Measurements from ENCODE around the gene CLCC1. TPM values are rescaled to one million over a fixed set of nuclear protein-coding genes. Genes with fewer than 3 reads are reported as not detected.
A peak's percentile ranks its signal among the peaks of the same experiment; 100 is the strongest.
"Not testable (repeated sequence)": the region's sequence is repeated elsewhere in the genome, so short reads cannot be mapped to it uniquely, and the experiment has no call there.

Gene CLCC1, protein sequence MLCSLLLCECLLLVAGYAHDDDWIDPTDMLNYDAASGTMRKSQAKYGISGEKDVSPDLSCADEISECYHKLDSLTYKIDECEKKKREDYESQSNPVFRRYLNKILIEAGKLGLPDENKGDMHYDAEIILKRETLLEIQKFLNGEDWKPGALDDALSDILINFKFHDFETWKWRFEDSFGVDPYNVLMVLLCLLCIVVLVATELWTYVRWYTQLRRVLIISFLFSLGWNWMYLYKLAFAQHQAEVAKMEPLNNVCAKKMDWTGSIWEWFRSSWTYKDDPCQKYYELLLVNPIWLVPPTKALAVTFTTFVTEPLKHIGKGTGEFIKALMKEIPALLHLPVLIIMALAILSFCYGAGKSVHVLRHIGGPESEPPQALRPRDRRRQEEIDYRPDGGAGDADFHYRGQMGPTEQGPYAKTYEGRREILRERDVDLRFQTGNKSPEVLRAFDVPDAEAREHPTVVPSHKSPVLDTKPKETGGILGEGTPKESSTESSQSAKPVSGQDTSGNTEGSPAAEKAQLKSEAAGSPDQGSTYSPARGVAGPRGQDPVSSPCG
- total RNA-seq (10 to 100 TPM; 28.7 to 33.3 (median 30.6) TPM), polyA plus RNA-seq (13.1 TPM)
- long read RNA-seq, donor 1, full-length matches to known transcripts: 17 of 61 reads
- long read RNA-seq, donor 1, partial matches to known transcripts: 3 of 61 reads
- long read RNA-seq, donor 1, other reads (novel, unspliced or antisense): 41 of 61 reads
- long read RNA-seq, donor 2, full-length matches to known transcripts: 4 of 29 reads
- long read RNA-seq, donor 2, partial matches to known transcripts: 2 of 29 reads
- long read RNA-seq, donor 2, other reads (novel, unspliced or antisense): 23 of 29 reads
- long read RNA-seq, donor 3, full-length matches to known transcripts: 44 of 152 reads
- long read RNA-seq, donor 3, partial matches to known transcripts: 6 of 152 reads
- long read RNA-seq, donor 3, other reads (novel, unspliced or antisense): 102 of 152 reads
- long read RNA-seq, donor 4, full-length matches to known transcripts: 4 of 34 reads
- long read RNA-seq, donor 4, partial matches to known transcripts: 1 of 34 reads
- long read RNA-seq, donor 4, other reads (novel, unspliced or antisense): 29 of 34 reads

DNA sequence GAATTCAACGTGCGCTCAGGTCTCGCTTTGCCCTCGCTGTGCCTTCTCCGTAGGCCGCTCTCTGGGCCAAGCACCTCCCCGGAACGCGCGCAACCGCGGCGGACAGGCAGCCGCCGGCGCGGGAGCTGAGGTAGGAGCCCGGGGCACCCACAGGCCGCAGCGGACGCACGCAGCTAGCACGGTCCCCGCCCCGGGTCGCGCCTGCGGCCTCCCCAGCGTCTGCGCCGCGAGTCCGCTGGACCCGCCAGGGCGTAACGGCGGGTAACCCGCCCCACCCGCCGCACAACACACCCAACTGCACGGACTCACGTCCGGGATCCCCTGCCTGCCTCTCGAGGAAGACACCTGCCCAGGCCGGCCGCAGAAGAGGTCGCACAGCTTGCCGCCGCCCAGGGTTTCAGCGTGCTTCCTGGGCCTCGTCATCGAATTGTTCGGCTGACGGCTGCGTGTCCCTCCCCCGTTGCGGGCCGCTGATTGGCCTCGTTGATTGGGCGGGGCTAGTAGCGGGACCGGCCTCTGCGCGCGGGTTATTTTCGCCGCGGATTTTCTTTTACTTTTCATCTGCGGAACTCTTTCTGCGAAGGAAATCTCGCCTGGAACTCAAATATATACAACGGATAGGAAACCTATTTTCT is at the start of gene CLCC1:
Gene CLCC1 (minus strand): TSS at position 433 of the 635 bp plus-strand sequence. CDS start 13,047 bp downstream, outside the sequence.
- ATAC-seq (peak; percentile 98 to 99), DNase-seq (peak; percentile 93 to 97 (median 96))
- H3K27ac ChIP-seq (ENCODE audit: low read length): peak within 1 kb of the TSS; percentile 92
- H3K27me3 ChIP-seq (ENCODE audit: control insufficient read depth, insufficient read depth): no peaks in the 10 kb centered on the region
- intact Hi-C loops (cut with DNase I): no loop called here
- peaks cover 4% of the 10 kb centered on the region for H3K4me1 ChIP-seq (ENCODE audit: control insufficient read depth, insufficient read depth, low read length)
- under 1% methylated on average over 72 of the region's 72 CpGs for WGBS
- no peaks in the 10 kb centered on the region for H3K9me3 ChIP-seq (ENCODE audit: control insufficient read depth, low read length)
- peak within 1 kb of the TSS; percentile 73 for H3K4me3 ChIP-seq (ENCODE audit: low read length)

DNA sequence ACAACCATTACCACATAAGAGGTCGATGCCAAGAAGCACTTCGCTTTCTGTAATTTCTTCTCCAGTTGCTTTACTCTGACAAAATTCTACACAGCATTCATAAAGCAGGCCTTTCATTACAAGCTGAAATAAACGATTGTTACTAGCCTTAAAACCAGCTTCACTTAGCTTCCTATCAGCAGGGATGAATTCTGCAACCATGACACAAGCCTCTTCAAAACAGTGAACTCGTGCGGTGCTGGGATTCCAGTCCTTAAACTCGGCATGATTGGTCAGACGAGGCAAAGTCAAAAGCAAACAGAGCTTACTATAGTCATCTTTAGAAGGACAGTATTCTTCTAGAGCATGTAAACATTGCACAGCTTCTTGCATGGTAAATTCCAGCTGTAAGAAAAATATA is 48.1 kb upstream of the CLCC1 start:
- no peaks in the 10 kb centered on the region for H3K9me3 ChIP-seq (ENCODE audit: control insufficient read depth, low read length)
- 74% methylated on average over 7 of the region's 7 CpGs for WGBS
- DNase-seq (no peak), ATAC-seq (no peak)
- intact Hi-C loops (cut with DNase I): no loop called here
- no peak overlapping the region for H3K4me3 ChIP-seq (ENCODE audit: low read length)
- no peaks in the 10 kb centered on the region for H3K27me3 ChIP-seq (ENCODE audit: control insufficient read depth, insufficient read depth)
- H3K27ac ChIP-seq (ENCODE audit: low read length): no peak overlapping the region
- no peaks in the 10 kb centered on the region for H3K4me1 ChIP-seq (ENCODE audit: control insufficient read depth, insufficient read depth, low read length)

DNA sequence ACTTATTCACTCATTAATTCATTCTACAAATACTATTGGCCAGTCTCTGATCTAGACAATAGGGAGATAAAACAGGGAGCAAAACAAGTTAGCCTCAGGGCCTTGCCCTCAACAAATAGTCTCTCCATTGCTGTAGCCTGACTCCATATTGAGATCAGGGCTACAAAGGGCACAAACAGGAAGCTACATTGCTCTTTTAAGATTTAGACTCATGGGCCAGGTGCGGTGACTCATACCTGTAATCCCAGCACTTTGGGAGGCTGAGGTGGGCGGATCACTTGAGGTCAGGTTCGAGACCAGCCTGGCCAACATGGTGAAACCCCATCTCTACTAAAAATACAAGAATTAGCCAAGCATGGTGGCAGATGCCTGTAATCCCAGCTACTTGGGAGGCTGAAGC is 33.3 kb upstream of the CLCC1 start:
- WGBS: 96% methylated on average over 3 of the region's 3 CpGs
- ATAC-seq; H3K27ac ChIP-seq (ENCODE audit: low read length); H3K9me3 ChIP-seq (ENCODE audit: control insufficient read depth, low read length); H3K4me3 ChIP-seq (ENCODE audit: low read length); intact Hi-C loops (cut with DNase I); H3K27me3 ChIP-seq (ENCODE audit: control insufficient read depth, insufficient read depth); H3K4me1 ChIP-seq (ENCODE audit: control insufficient read depth, insufficient read depth, low read length); DNase-seq: not testable (repeated sequence)

DNA sequence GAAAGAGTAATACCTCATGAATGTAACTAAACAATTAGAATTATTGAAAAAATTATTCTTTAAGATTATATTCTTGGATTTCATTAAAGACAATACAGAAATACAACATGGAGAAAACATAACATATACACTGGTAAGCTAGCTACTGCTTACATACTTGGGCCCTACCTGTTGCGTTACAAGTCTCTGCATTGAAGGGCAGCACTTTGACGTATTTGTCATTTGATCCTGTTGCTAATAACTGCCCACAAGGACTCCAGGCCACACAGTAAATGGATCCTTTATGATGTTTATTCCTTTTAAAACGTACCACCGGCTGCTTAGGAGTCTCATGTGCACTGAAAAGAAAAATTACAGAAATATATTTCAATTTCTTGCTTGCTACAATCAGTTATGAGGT is 19.8 kb upstream of the CLCC1 start:
- H3K4me1 ChIP-seq (ENCODE audit: control insufficient read depth, insufficient read depth, low read length): no peaks in the 10 kb centered on the region
- ATAC-seq (no peak), DNase-seq (no peak)
- intact Hi-C loops (cut with DNase I): no loop called here
- no peak overlapping the region for H3K4me3 ChIP-seq (ENCODE audit: low read length)
- no peak overlapping the region for H3K27ac ChIP-seq (ENCODE audit: low read length)
- 87% methylated on average over 4 of the region's 4 CpGs for WGBS
- H3K9me3 ChIP-seq (ENCODE audit: control insufficient read depth, low read length): no peaks in the 10 kb centered on the region
- H3K27me3 ChIP-seq (ENCODE audit: control insufficient read depth, insufficient read depth): no peaks in the 10 kb centered on the region

DNA sequence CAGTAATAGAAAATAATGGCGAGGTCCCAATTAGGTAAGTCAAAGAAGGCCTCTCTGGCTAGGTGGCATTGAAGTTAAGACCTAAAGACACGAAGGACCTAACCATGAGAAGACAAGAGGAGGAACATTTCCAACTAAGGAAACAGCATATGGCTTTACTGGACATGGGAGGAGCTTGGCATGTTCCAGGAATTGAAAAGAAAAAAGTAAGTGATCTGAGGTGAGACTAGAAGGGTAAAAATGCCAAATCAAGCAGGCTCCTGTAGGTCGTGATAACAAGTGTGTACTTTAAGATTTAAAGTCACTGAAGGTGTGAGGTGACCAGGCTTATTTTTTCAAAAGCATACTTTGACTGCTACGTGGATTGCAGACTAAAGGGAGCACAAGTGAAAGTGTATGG is 13.4 kb upstream of the CLCC1 start:
- ATAC-seq (no peak), DNase-seq (no peak)
- intact Hi-C loops (cut with DNase I): no loop called here
- Histone ChIP-seq H3K4me3 (ENCODE audit: low read length) (no peak overlapping the region), H3K4me1 (ENCODE audit: control insufficient read depth, insufficient read depth, low read length) (no peaks in the 10 kb centered on the region), H3K27ac (ENCODE audit: low read length) (no peak overlapping the region), H3K9me3 (ENCODE audit: control insufficient read depth, low read length) (no peaks in the 10 kb centered on the region), H3K27me3 (ENCODE audit: control insufficient read depth, insufficient read depth) (no peaks in the 10 kb centered on the region)
- WGBS: 87% methylated on average over 4 of the region's 4 CpGs

DNA sequence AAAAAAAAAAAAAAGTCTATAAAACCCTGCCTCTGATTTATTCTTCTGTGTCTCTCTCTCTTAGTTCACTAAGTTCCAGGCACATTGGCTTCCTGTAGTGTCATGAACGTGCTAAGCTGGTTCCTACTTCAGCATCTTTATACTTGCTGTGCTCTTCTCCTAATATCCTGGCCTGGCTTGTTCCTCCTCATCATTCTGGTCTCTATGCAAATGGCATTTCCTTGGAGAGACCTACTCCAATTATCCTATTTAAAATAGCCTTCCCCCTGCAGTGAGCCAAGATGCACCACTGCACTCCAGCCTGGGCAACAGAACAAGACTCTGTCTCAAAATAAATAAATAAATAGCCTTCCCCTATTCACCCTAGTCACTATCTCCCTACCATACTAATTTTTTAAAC is 9.7 kb upstream of the CLCC1 start:
- ATAC-seq (no peak), DNase-seq (no peak)
- 98% methylated on average over 1 of the region's 1 CpG for WGBS

DNA sequence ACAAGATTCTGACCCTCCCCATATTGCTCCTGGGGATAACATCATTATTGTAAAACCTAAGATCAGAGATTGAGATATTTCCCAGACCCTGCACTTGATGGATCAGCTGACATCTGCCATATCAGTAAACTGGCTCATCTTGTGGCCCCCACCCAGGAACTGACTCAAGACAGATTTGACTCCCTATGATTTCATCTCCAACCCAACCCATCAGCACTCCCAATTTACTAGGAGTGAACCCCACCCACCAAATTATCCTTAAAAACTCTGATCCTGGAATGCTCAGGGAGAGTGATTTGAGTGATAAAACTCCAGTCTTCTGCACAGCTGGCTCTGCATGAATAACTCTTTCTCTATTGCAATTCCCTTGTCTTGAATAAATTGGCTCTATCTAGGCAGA is 6.1 kb upstream of the CLCC1 start:
- intact Hi-C loops (cut with DNase I): no loop called here
- Histone ChIP-seq H3K4me3 (ENCODE audit: low read length) (no peak overlapping the region), H3K4me1 (ENCODE audit: control insufficient read depth, insufficient read depth, low read length) (no peaks in the 10 kb centered on the region), H3K27ac (ENCODE audit: low read length) (no peak overlapping the region), H3K27me3 (ENCODE audit: control insufficient read depth, insufficient read depth) (no peaks in the 10 kb centered on the region), H3K9me3 (ENCODE audit: control insufficient read depth, low read length) (no peaks in the 10 kb centered on the region)
- ATAC-seq: no peak
- DNase-seq: no peak

More for the DNA sequence above, 9.7 kb upstream of the CLCC1 start:
- no peaks in the 10 kb centered on the region for H3K27me3 ChIP-seq (ENCODE audit: control insufficient read depth, insufficient read depth)
- no peaks in the 10 kb centered on the region for H3K9me3 ChIP-seq (ENCODE audit: control insufficient read depth, low read length)
- H3K4me3 ChIP-seq (ENCODE audit: low read length): no peak overlapping the region
- H3K4me1 ChIP-seq (ENCODE audit: control insufficient read depth, insufficient read depth, low read length): no peaks in the 10 kb centered on the region
- H3K27ac ChIP-seq (ENCODE audit: low read length): no peak overlapping the region
- intact Hi-C loops (cut with DNase I): no loop called here

DNA sequence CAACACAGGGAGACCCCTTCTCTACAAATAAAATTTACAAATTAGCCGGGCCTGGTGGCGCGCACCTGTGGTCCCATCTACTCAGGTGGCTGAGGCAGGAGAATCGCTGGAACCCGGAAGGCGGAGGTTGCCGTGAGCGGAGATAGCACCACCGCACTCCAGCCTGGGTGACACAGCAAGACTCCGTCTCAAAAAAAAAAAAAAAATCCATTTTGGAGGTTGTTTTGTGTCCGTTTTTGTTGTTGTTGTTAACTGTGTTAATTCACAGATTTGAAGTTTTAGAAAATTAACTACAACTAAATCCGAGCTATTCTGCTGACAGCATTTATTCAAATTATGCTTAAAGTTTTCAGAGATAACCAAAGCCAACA is 618 bp downstream of the CLCC1 start:
- H3K4me3 ChIP-seq (ENCODE audit: low read length): peak overlapping the region; percentile 73
- H3K27me3 ChIP-seq (ENCODE audit: control insufficient read depth, insufficient read depth): no peaks in the 10 kb centered on the region
- intact Hi-C loops (cut with DNase I): no loop called here
- no peaks in the 10 kb centered on the region for H3K9me3 ChIP-seq (ENCODE audit: control insufficient read depth, low read length)
- peak overlapping the region; percentile 92 for H3K27ac ChIP-seq (ENCODE audit: low read length)
- H3K4me1 ChIP-seq (ENCODE audit: control insufficient read depth, insufficient read depth, low read length): peaks cover 4% of the 10 kb centered on the region
- no peak for ATAC-seq
- WGBS: 18% methylated on average over 12 of the region's 12 CpGs
- peak in 2 of 3 donors; percentile 29 to 57 for DNase-seq

DNA sequence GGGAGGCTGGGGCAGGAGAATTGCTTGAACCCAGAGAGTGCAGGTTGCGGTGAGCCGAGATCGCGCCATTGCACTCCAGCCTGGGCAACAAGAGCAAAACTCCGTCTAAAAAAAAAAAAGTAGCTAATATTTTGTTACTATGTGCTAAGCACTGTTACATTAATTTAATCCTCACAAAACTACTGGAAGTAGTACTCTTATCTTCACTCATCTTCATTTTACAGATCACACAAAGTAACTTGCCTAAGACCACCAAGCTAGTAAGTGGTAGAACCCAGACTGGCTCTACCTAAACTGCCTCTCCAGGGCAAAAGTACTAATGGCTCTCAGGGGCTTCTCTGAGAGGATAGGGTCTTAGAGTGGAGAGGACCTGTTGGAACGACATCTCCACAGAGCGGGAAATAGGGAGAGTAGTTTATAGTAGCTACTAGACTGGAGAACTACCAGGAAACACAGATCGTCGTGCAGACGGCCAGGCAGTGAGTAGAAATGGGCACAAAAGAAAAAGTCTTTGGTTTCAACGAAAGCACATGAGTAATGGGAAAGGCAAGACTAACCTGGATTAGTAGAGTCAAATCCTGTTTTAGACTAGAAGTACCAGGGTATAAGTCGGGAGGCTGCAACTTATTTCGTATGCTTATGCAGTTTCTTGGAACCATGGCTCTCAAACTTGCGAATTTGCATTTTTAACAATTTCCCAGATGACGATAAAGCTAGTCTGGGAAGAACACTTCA is 1.4 kb downstream of the CLCC1 start:
- ATAC-seq (no peak), DNase-seq (no peak)
- Histone ChIP-seq H3K27ac (ENCODE audit: low read length) (no peak overlapping the region), H3K27me3 (ENCODE audit: control insufficient read depth, insufficient read depth) (no peaks in the 10 kb centered on the region), H3K4me1 (ENCODE audit: control insufficient read depth, insufficient read depth, low read length) (peaks cover 4% of the 10 kb centered on the region), H3K4me3 (ENCODE audit: low read length) (peak overlapping the region; percentile 73), H3K9me3 (ENCODE audit: control insufficient read depth, low read length) (no peaks in the 10 kb centered on the region)
- intact Hi-C loops (cut with DNase I): no loop called here
- WGBS: 94% methylated on average over 15 of the region's 15 CpGs

DNA sequence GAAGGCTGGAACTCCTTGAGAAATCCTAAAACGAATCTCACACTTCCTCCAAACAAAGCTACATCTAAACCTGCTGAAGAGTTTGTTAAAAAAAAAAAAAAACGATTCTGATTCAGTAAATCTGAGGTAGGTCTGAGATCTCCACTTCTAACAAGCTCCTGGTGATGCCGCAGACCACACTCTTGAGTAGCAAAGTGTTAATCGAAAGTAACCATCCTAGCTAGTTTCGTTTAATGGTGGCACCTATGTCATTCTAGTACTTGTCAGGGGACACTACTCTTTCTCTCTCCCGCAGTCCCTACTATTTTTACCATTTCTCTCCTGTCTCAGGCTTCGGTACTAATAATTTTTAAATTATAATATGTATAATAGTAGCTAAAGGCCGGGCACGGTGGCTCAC is 2.1 kb downstream of the CLCC1 start:
- no peak for DNase-seq
- H3K27ac ChIP-seq (ENCODE audit: low read length): no peak overlapping the region
- no peak overlapping the region for H3K4me3 ChIP-seq (ENCODE audit: low read length)
- peaks cover 4% of the 10 kb centered on the region for H3K4me1 ChIP-seq (ENCODE audit: control insufficient read depth, insufficient read depth, low read length)
- ATAC-seq: no peak
- no peaks in the 10 kb centered on the region for H3K9me3 ChIP-seq (ENCODE audit: control insufficient read depth, low read length)
- 89% methylated on average over 9 of the region's 9 CpGs for WGBS
- intact Hi-C loops (cut with DNase I): no loop called here
- no peaks in the 10 kb centered on the region for H3K27me3 ChIP-seq (ENCODE audit: control insufficient read depth, insufficient read depth)

Data from right cardiac atrium (tissue), 5 donors.